ENCODE results near the gene TPT1. TPM values are rescaled to one million over a fixed set of nuclear protein-coding genes. Genes with fewer than 3 reads are reported as not detected.

Gene TPT1
- total RNA-seq, 1 donor: 2,232 TPM

GRCh38 chr13:45340422-45341033 lies 455 bp downstream of the TPT1 start:
- Histone ChIP-seq H3K36me3 (ENCODE audit: insufficient read depth, low read length) (peaks cover 54% of the 10 kb centered on the region), H2AFZ (ENCODE audit: low read length) (no peak overlapping the region)

GRCh38 chr13:45339867-45340266 lies 1.1 kb downstream of the TPT1 start:
- Histone ChIP-seq H3K9me3 (ENCODE audit: low read depth, low read length) (no peaks in the 10 kb centered on the region), H3K4me3 (ENCODE audit: insufficient read depth, low read length) (peak overlapping the region; percentile 94), H3K4me2 (ENCODE audit: insufficient read depth, low read length) (peak overlapping the region; percentile 91), H3K36me3 (ENCODE audit: insufficient read depth, low read length) (peaks cover 61% of the 10 kb centered on the region), H3K4me1 (ENCODE audit: insufficient read depth, low read length) (peaks cover 51% of the 10 kb centered on the region), H3K27me3 (ENCODE audit: insufficient read depth, low read length) (no peaks in the 10 kb centered on the region), H3K27ac (ENCODE audit: low read depth, low read length) (peak overlapping the region; percentile 94), H3K79me2 (ENCODE audit: insufficient read depth, low read length) (peaks cover 62% of the 10 kb centered on the region), H2AFZ (ENCODE audit: low read length) (no peak overlapping the region), H4K20me1 (ENCODE audit: insufficient read depth, low read length) (peaks cover 54% of the 10 kb centered on the region)
- DNase-seq (ENCODE audit: insufficient read length, low spot score, missing footprints): no peak
- TF ChIP-seq, protein P1, sequence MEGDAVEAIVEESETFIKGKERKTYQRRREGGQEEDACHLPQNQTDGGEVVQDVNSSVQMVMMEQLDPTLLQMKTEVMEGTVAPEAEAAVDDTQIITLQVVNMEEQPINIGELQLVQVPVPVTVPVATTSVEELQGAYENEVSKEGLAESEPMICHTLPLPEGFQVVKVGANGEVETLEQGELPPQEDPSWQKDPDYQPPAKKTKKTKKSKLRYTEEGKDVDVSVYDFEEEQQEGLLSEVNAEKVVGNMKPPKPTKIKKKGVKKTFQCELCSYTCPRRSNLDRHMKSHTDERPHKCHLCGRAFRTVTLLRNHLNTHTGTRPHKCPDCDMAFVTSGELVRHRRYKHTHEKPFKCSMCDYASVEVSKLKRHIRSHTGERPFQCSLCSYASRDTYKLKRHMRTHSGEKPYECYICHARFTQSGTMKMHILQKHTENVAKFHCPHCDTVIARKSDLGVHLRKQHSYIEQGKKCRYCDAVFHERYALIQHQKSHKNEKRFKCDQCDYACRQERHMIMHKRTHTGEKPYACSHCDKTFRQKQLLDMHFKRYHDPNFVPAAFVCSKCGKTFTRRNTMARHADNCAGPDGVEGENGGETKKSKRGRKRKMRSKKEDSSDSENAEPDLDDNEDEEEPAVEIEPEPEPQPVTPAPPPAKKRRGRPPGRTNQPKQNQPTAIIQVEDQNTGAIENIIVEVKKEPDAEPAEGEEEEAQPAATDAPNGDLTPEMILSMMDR (IDR thresholded peaks at IDR 0.05; ENCODE audit: extremely low read depth, low read depth, low read length): no peak

More at GRCh38 chr13:45340422-45341033, 455 bp downstream of the TPT1 start:
- Histone ChIP-seq H3K9me3 (ENCODE audit: low read depth, low read length) (no peaks in the 10 kb centered on the region), H4K20me1 (ENCODE audit: insufficient read depth, low read length) (peaks cover 49% of the 10 kb centered on the region), H3K4me2 (ENCODE audit: insufficient read depth, low read length) (peak overlapping the region; percentile 91), H3K79me2 (ENCODE audit: insufficient read depth, low read length) (peaks cover 62% of the 10 kb centered on the region), H3K27ac (ENCODE audit: low read depth, low read length) (peak overlapping the region; percentile 94), H3K4me1 (ENCODE audit: insufficient read depth, low read length) (peaks cover 45% of the 10 kb centered on the region), H3K27me3 (ENCODE audit: insufficient read depth, low read length) (no peaks in the 10 kb centered on the region), H3K4me3 (ENCODE audit: insufficient read depth, low read length) (peak overlapping the region; percentile 94)
- TF ChIP-seq, protein P1 (IDR thresholded peaks at IDR 0.05; ENCODE audit: extremely low read depth, low read depth, low read length): peak; percentile 32
- DNase-seq (ENCODE audit: insufficient read length, low spot score, missing footprints): peak; percentile 87

- peaks cover 56% of the 10 kb centered on the region for H3K4me1 ChIP-seq (ENCODE audit: insufficient read depth, low read length)
- peak overlapping the region; percentile 91 for H3K4me2 ChIP-seq (ENCODE audit: insufficient read depth, low read length)
- peaks cover 54% of the 10 kb centered on the region for H4K20me1 ChIP-seq (ENCODE audit: insufficient read depth, low read length)
- peak overlapping the region; percentile 94 for H3K27ac ChIP-seq (ENCODE audit: low read depth, low read length)
- peaks cover 59% of the 10 kb centered on the region for H3K79me2 ChIP-seq (ENCODE audit: insufficient read depth, low read length)
- no peaks in the 10 kb centered on the region for H3K27me3 ChIP-seq (ENCODE audit: insufficient read depth, low read length)
- peaks cover 57% of the 10 kb centered on the region for H3K36me3 ChIP-seq (ENCODE audit: insufficient read depth, low read length)
- DNase-seq (ENCODE audit: insufficient read length, low spot score, missing footprints): no peak
- H3K4me3 ChIP-seq (ENCODE audit: insufficient read depth, low read length): peak overlapping the region; percentile 94
- TF ChIP-seq, protein P1 (IDR thresholded peaks at IDR 0.05; ENCODE audit: extremely low read depth, low read depth, low read length): no peak
- H2AFZ ChIP-seq (ENCODE audit: low read length): no peak overlapping the region
- no peaks in the 10 kb centered on the region for H3K9me3 ChIP-seq (ENCODE audit: low read depth, low read length)
Observed at GRCh38 chr13:45339399-45339798, 1.6 kb downstream of the TPT1 start.

DNA sequence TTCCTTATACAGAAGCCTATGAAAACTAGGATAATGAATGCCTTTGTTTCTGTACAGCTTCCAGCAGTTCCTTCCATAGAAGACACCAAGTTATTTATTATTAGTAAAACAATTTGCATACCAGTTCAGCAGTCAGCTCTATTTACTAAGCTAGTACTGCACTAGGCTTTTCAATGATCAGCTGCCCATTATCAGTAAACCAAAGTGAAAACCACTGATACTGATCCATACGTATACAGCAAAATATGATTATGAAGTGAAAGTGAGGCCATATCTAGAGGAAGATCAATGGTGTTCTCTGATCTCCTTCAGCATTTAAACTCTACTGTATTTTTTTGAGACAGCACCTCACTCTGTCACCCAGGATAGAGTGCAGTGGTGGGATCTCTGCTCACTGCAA lies 3.2 kb downstream of the TPT1 start:
- H3K4me1 ChIP-seq (ENCODE audit: insufficient read depth, low read length): peaks cover 72% of the 10 kb centered on the region
- TF ChIP-seq, protein P1 (IDR thresholded peaks at IDR 0.05; ENCODE audit: extremely low read depth, low read depth, low read length): no peak
- no peak overlapping the region for H3K27ac ChIP-seq (ENCODE audit: low read depth, low read length)
- peak overlapping the region; percentile 91 for H3K4me2 ChIP-seq (ENCODE audit: insufficient read depth, low read length)
- DNase-seq (ENCODE audit: insufficient read length, low spot score, missing footprints): no peak
- peaks cover 55% of the 10 kb centered on the region for H3K36me3 ChIP-seq (ENCODE audit: insufficient read depth, low read length)
- H3K4me3 ChIP-seq (ENCODE audit: insufficient read depth, low read length): peak overlapping the region; percentile 94
- H3K9me3 ChIP-seq (ENCODE audit: low read depth, low read length): no peaks in the 10 kb centered on the region
- peaks cover 64% of the 10 kb centered on the region for H4K20me1 ChIP-seq (ENCODE audit: insufficient read depth, low read length)
- H2AFZ ChIP-seq (ENCODE audit: low read length): no peak overlapping the region
- H3K27me3 ChIP-seq (ENCODE audit: insufficient read depth, low read length): no peaks in the 10 kb centered on the region
- peaks cover 56% of the 10 kb centered on the region for H3K79me2 ChIP-seq (ENCODE audit: insufficient read depth, low read length)

All from osteoblast (primary cell).